ENCODE measurements around the gene MORF4L2.
"Not testable (repeated sequence)": the region's sequence is repeated elsewhere in the genome, so short reads cannot be mapped to it uniquely, and the experiment has no call there.

The MORF4L2 gene

DNA sequence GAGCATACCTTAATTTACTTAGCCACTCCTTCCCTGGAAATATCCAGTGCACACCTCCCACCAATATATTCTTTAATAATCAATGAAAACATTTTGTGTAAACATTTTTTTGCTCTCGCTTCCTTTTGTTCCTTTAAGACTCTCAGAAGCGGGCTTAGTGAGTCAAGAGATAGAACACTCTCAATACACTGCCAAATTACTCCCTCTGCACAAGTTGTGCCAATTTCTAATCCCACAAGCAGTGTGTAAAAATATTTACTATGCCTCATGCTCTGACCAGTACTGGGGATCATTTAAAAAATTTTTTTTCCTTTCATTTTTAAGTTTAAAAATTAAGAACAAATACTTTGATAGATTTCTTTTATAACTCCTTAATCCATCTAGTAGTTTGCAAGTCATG lies 5.1 kb downstream of the MORF4L2 start:
- DNase-seq (ENCODE audit: low read depth in 1 of 2, low spot score in 1 of 2) = no peak

DNA sequence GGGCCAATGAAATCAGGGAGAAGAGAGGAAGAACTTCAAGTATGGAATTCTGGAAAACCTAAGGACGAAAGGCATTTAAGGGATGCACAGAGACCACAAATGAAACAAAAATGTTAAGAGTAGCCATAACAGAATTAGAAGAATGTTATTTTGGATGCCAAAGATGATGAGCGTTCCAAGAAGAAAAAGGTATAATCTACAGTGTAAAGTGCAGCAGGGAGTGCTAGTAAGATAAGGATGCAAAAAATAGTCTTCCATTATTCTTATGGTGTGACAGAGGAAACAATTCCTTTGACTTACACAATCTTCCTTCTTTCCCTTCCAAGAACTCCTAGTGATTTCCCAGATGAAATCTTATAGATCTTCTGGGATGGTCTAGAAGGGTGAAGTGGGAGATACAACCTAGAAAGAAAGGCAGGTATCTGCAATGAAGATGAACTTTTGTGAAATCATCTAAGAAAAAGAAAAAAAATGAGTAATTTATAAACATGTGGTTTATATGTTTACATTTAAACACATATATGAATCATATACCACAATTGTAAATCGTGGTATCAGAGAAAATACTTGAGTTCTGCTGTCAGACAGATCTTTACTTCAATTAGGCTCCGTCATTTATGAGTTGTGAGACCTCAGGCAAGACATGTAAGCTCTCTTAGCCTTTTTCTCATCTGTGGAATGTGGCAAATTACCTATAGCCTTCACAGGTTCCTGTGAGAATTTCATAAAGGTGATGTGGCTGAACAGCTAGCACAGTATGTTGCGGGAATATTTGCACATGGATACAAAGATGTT lies 8.1 kb downstream of the MORF4L2 start:
- DNase-seq (ENCODE audit: low read depth in 1 of 2, low spot score in 1 of 2) = no peak

DNA sequence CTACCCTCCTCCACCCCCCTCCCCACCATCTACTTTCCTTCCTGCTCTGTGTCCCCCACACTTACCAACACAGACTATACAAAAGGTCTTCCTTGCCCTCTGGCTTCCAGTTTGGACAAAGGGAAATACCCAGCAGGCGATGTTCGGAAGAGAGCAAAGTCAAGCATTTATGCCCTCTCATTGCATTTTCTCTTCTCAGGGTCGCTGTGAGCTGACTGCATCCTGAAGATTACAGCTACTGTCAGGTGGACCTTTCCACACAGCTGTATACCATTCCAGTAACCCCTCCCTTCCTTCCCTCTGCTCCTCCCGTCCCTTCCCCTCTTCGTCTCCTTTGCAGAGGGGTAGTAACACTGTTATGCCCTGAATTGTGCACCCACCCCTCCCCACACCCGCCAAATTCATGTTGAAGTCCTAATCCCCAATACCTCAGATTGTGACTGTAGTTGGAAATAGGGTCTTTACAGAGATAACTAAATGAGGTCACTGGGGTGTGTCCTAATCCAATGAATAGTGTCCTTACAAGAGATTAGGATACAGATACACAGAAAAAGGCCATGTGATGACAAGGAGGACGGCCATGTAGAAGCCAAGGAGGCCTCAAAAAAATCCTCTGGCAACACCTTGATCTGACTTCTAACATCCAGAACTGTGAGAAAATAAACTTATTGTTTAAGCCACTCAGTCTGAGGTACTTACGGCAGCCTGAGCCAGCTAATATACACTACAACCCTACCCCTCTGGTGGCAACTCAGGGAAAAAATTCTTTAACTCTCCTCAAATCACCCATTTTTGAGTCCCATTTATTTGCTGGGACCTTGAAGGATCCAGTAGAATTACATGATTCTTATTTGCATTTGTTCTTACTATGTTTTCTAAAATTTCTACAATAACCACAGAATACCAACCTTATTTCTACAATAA lies 11.7 kb downstream of the MORF4L2 start:
- no peak for DNase-seq (ENCODE audit: low read depth in 1 of 2, low spot score in 1 of 2)

DNA sequence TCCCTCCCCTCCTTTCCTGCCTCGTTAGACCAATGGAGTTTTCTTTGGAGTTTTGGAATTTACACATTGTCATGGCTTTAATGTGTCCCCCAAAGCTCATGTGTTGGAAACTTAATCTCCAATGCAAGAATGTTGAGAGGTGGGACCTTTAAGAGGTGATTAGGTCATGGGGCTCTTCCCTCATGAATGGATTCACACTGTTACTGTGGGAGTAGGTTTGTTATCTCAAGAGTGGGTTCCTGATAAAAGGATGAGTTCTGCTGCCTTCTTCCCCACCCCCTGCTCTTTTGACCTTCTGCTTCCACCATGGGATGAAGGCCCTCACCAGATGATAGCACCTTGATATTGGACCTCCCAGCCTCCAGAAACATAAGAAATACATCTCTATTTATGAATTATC lies 16.8 kb downstream of the MORF4L2 start:
- DNase-seq (ENCODE audit: low read depth in 1 of 2, low spot score in 1 of 2) = no peak

DNA sequence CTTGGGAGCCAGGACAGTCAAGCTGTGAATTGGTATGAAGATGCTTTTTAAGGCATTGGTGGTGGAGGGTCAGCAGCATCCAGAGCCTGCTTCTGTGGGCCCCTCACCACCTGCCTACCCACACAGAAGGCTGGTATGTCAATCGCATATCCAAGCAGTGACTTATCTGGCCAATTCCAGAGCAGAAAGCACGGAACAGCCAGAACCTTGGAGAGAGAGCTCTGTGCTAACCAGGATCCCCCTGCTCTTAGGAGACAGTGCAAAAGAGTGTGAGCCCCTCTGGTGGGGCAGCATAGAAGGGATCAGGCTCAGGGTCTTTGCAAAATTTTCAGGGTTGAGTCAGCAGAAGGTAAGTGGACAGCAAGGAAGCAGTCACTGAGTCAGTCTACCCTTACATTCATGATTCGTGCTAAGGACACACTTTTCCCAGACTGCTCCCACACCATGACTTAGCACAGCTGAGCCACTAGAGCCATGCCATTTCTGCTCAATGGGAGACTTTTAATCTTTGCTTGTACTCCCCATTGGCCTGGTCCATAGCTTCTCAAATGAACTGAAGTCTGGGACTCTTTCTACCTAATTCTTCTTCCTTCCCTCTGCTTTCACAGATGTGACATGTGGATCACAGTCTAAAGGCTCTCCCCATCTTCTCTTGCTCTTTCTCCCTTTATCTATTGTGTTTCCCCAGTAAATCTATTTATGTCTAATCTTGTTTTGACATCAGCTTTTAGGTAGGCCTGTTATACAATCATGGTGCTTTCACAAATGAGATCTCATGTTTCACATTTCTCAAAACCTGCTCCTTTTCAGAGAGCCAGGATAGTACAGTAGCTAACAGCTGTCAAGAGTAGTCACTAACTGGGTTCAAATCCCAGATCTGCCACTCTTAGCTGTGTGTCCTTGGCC lies 20.0 kb downstream of the MORF4L2 start:
- DNase-seq (ENCODE audit: low read depth in 1 of 2, low spot score in 1 of 2) = no peak

DNA sequence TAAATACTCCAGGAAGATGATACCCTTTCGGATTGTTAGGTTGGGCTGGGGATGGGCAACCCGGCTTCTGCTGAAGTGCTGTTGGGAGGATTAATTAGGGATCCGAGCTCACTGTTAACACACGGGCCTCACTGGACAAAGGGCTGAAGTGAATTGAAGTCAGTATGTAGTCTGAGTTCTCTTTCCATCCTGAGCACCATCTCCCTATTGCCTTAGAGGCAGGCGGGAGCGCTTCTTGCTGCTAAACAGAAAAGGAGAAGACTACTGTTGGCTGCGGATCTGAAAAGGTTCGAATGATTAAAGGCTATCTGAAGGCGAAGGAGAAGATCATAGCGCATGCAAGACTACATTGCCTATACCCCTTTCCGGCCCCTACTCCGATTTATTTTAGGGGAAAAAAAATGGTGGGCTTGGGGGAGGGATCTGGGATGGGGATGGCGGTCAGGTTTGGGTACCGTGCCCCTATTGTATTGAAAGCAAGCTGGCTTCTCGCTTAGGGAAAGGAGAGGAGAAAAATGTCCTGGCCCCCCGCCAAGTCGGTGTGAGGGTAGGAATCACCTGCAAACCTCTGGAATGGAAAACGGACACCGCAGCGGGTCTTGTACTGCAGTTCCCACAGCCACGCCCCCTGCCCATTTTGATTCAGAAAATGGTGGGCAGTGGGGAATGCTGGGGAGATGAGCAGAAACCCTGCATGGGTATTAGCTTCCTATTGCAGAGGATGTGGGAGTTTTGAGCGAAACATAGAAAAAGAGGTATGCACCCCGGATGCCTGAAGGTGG lies 22.3 kb downstream of the MORF4L2 start:
- DNase-seq (ENCODE audit: low read depth in 1 of 2, low spot score in 1 of 2) = no peak

DNA sequence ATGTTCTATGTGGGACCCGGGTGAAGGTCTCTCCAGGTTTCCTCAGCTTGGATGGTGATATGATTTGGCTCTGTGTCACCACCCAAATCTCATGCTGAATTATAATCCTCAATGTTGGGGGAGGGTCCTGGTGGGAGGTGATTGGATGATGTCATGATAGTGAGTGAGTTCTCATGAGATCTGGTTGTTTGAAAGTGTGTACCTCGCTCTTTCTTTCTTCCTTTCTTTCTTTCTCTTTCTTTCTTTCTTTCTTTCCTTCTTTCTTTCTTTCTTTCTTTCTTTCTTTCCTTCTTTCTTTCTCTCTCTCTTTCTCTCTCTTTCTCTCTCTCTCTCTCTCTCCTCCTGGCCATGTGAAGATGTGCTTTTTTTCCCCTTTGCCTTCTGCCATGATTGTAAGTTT lies 27.0 kb downstream of the MORF4L2 start:
- DNase-seq (ENCODE audit: low read depth in 1 of 2, low spot score in 1 of 2) = not testable (repeated sequence)

DNA sequence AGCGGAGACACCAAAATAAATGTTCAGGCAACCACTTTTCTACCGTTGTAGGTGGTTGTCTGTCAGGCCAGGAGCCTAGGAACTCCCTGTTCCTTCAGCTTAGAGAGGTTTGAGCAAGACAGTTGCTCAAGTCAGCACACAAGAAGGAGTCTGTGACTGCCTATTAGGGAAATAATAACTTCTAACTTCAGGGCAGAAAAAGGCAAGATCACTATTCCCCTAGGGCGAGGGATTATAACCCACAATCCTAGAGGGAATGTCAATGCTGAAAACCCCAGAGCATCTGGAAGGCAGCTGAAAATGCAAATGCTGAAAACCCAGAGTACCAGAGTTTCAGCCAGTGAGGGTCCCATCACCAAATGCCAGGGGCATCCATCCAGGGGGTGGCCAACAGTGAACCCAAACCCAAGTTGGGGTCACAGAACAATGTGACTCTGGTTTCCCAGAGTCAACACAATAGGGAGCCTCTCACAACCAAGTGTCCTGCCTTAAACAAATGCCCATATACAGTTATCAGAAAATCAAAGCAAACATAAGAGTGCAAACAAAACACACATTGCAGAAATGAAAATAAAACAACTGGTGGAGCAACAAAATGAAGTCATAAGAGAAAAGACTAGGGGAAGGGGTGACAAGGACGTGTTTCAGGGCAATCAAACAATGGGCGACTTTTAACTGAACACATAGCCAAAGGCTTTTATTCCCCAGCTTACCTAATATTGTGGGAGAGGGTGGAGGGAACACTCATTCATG lies 27.6 kb downstream of the MORF4L2 start:
- DNase-seq (ENCODE audit: low read depth in 1 of 2, low spot score in 1 of 2) = no peak

DNA sequence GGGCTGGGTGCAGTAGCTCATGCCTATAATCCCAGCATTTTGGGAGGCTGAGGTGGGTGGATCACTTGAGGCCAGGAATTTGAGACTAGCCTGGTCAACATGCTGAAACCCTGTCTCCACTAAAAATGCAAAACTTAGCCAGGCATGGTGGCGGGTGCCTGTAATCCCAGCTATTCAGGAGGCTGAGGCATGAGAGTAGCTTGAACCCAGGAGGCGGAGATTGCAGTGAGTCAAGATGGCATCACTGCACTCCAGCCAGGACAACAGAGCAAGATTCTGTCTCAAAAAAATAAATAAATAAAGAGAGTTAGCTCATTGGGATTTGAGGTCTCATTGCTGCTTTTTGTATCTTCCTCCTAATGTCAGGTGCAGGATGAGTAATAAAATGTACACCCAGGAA lies 29.4 kb downstream of the MORF4L2 start:
- not testable (repeated sequence) for DNase-seq (ENCODE audit: low read depth in 1 of 2, low spot score in 1 of 2)

DNA sequence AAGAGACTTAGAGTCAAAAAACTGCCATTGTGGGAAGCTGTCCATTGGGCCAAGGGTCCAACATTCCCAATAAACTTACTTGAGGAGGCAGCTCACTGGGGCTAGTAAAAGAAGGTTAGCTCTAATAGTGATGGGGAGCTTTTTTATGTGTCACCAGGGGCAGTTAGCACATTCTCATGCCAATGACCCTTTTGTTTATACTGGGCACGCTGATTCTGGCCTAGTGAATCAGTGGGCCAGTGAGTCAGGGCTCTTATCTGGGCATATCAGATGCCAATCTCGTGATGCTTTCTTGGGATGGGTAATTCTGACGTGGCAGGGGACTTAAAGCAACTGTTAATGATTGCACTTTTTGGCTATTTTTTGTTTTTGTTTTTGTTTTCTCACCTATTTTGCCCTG lies 29.9 kb downstream of the MORF4L2 start:
- no peak for DNase-seq (ENCODE audit: low read depth in 1 of 2, low spot score in 1 of 2)

DNA sequence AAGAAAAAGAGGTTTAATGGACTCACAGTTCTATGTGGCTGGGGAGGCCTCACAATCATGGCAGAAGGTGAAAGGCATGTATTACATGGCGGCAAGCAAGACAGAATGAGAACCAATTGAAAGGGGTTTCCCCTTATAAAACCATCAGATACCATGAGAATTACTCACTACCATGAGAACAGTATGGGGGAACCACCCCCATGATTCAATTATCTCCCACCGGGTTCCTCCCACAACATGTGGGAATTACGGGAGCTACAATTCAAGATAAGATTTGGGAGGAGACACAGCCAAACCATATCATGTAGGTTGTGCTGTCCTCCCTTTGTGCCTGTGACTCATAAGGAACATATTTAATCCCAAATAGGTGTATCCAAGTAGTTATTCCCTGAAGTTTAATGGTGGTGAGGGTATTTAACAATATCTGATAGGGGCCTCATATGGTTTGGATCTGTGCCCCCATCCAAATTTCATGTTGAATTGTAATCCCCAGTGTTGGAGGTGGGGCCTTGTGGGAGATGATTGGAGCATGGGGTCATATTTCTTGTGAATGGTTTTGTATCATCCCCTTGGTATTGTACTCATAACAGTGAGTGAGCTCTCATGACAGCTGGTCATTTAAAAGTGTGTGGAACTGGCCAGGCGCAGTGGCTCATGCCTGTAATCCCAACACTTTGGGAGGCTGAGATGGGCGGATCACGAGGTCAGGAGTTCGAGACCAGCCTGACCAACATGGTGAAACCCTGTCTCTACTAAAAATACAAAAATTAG lies 31.1 kb downstream of the MORF4L2 start:
- DNase-seq (ENCODE audit: low read depth in 1 of 2, low spot score in 1 of 2) = not testable (repeated sequence)

DNA sequence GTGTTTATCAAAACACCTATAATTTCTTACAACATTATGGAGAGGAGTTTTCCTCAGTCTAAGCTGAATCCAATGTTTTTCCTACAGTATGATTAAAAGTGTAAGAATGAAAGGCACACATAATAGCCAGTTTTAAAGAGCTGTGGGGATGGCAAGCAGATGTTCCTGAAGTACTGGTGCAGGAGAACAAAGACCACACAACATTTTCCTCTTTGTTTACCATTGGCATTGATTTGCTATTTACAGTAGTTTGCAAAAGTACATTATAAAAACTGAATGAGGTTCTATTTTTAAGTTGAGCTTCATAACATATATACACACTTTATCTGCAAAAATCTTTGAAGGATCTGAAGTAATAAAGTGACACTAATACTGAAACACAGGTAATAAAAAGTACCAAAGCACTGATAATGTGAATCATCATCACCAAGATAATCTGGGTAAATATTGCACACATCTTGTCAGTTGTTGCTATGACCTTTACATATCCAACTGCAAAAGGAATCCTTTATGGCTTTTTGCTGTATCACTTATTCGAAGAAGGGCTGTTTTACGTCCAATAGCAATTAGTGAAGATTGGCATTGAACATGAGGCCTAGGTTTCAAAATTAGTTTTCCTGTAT lies 35.2 kb downstream of the MORF4L2 start:
- no peak for DNase-seq (ENCODE audit: low read depth in 1 of 2, low spot score in 1 of 2)

DNA sequence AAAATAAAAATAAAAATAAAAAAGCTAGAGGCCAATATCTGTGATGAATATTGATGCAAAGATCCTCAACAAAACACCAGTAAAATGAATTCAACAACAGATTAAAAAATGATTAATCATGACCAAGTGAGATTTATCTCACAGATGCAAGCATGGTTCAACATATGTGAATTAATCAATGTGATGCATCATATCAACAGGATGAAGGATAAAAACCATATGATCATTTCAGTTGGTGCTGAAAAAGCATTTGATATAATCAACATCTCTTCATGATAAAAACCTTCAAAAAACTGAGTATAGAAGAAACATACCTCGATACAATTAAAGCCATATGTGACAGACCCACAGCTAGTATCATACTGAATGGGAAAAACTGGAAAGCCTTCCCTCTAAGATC lies 38.9 kb downstream of the MORF4L2 start:
- no peak for DNase-seq (ENCODE audit: low read depth in 1 of 2, low spot score in 1 of 2)

DNA sequence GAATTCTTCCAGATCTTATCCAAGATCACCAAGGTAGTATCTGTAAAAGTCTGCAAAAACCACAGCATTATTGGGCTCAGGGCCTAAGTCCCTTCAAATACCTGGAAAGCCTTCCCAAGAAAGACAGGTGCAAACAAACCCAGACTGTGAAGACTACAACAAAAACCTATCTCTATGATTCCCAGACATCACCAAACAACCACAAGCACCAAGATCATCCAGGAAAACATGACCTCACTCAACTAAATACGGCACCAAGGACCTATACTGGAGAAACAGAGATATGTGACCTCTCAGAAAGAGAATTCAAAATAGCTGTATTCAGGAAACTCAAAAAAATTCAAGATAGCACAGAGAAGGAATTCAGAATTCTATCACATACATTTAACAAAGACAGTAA lies 42.4 kb downstream of the MORF4L2 start:
- DNase-seq (ENCODE audit: low read depth in 1 of 2, low spot score in 1 of 2) = no peak

DNA sequence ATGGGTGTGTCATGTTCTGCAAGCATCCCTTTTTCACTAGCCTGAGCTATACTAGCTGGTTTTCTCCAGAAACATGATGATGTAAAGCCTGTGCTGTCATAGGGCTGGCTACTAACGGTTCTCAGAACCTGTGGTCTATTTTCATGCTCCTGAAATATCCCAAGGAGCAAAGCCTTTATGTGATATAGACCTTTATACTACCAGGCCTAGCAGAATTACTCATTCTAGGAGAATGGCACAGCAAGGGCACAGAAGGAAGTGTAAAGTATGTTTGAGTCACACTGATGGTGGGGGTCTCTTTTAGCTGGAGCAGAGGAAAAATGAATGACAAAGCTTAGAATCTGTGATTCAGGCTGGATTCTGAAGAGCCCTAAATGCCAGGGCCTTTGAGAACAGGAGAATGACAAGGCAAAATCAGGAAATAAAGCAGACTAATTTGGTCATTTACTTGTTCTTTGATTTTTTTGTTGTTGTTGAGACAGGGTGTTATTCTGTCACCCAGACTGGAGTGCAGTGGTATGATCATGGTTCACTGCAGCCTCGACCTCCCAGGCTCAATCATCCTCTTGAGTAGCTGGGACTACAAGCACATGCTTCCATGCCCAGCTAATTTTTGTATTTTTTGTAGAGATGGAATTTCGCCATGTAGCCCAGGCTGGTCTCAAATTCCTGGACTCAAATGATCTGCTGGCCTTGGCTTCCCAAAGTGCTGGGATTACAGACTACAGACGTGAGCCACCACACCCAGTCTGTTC lies 45.9 kb downstream of the MORF4L2 start:
- no peak for DNase-seq (ENCODE audit: low read depth in 1 of 2, low spot score in 1 of 2)

DNA sequence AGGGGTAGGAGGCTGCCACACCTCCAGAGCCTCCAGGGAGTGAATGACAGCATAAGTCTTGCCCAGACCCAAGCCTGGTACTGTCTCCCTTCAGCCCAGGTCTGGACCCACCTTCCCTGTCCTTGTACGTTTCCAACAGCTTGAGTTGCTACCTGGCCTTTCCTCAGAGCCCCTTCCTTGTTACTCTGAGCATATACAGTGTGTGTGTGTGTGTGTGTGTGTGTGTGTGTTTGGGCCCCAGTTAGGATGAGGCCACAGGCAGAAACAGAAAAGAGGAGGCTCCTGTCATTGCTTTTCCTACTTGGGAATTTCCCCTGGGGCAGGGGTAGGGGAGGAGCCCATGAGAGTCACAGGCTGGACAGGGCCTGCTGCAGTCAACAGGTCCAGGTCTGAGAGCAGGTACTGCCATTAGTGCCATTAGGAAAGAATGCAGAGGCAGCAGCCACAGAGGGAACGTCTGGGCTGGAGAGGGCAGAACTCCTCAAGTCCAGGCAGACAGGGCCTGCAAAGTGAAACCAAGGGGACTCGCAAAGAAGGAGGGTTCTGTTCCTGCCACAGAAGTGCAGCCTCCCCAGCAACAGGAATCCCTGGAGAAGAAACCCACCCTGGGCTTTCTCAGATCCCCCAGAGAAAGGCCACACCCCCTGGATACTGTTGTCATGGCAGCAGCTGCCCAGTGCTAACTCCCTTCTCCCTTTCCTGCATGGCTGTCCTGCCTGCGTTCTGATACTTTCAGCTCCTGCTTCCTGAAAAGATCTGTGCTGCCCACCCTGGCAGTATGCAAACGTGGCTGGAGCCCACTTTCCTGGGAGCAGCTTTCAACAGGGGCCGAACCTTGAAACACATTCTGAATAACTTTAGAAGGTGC lies 47.8 kb downstream of the MORF4L2 start:
- not testable (repeated sequence) for DNase-seq (ENCODE audit: low read depth in 1 of 2, low spot score in 1 of 2)
